Breast epithelium (tissue), 3 donors: ENCODE measurements around the gene ADD2.

Experiments used
- CTCF ChIP-seq, 3 donors: fragments of 450-650 bp; IDR thresholded peaks; one replicate each; pipeline ENCODE4 v1.5.1; 2016 to 2017; ENCODE audit warnings: antibody characterized with exemption in 3 of 3, mild to moderate bottlenecking in 3 of 3, moderate library complexity in 3 of 3
- POLR2A ChIP-seq: fragments of 450-650 bp; IDR thresholded peaks from one replicate; pipeline ENCODE4 v1.6.1; 2016; ENCODE audit warnings: antibody characterized with exemption, mild to moderate bottlenecking, moderate library complexity
- POLR2AphosphoS5 ChIP-seq, 3 donors: sonication (generic); formaldehyde crosslinking; IDR thresholded peaks; one replicate each; pipeline ENCODE4 v1.6.1; 2017; ENCODE audit warnings: antibody characterized with exemption in 3 of 3

- no peak for TF ChIP-seq CTCF (IDR thresholded peaks at IDR 0.05)
- no peak for TF ChIP-seq POLR2AphosphoS5 (IDR thresholded peaks at IDR 0.05)
- TF ChIP-seq POLR2A: no peak
These were observed 29.5 kb upstream of the ADD2 start for GRCh38 chr2:70797506-70797905.
